ENCODE data around the gene PPP2R2B.

DNA sequence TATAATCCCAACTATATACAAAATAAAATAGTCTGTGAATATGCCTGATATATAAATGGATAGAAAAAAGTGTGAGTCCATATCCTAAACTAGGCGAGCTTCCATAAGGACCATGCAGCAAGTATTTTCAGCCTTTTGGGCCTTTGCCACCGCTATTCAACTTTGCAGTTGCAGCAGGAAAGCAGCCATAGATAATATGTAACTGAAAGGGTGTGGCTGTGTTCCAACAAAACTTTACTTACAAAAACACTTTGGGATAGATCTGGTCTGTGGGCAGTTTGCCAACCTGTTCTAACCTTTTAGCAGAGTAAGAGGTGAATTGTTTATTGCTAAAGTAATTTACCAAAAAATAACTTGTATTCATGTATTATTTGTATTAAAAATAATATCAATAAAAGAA, 234.8 kb downstream of the PPP2R2B start:
- TF ChIP-seq, protein P1, sequence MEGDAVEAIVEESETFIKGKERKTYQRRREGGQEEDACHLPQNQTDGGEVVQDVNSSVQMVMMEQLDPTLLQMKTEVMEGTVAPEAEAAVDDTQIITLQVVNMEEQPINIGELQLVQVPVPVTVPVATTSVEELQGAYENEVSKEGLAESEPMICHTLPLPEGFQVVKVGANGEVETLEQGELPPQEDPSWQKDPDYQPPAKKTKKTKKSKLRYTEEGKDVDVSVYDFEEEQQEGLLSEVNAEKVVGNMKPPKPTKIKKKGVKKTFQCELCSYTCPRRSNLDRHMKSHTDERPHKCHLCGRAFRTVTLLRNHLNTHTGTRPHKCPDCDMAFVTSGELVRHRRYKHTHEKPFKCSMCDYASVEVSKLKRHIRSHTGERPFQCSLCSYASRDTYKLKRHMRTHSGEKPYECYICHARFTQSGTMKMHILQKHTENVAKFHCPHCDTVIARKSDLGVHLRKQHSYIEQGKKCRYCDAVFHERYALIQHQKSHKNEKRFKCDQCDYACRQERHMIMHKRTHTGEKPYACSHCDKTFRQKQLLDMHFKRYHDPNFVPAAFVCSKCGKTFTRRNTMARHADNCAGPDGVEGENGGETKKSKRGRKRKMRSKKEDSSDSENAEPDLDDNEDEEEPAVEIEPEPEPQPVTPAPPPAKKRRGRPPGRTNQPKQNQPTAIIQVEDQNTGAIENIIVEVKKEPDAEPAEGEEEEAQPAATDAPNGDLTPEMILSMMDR (conservative IDR thresholded peaks at IDR 0.05; ENCODE audit: low read depth, low read length), result no peak
- TF ChIP-seq EZH2 (IDR thresholded peaks at IDR 0.05; ENCODE audit: borderline replicate concordance, low read depth, low read length, poor library complexity, severe bottlenecking), result no peak
